GM10266 (cell line): Measurements from ENCODE around the gene TENM4.

Experiments used
- DNase-seq: peaks from one replicate; pipeline ENCODE4 v3.0.0; 2012; ENCODE audit errors: extremely low spot score
- TF ChIP-seq, protein P1 (sequence below): IDR thresholded peaks from 2 replicates; pipeline ENCODE4 v1.5.1; 2012; ENCODE audit warnings: mild to moderate bottlenecking, low read depth; ENCODE audit not compliant: control insufficient read depth, insufficient read depth; ENCODE audit errors: missing control alignments

TENM4 gene

GRCh38 chr11:79390923-79391322 lies 49.9 kb downstream of the TENM4 start:
- TF ChIP-seq, protein P1, sequence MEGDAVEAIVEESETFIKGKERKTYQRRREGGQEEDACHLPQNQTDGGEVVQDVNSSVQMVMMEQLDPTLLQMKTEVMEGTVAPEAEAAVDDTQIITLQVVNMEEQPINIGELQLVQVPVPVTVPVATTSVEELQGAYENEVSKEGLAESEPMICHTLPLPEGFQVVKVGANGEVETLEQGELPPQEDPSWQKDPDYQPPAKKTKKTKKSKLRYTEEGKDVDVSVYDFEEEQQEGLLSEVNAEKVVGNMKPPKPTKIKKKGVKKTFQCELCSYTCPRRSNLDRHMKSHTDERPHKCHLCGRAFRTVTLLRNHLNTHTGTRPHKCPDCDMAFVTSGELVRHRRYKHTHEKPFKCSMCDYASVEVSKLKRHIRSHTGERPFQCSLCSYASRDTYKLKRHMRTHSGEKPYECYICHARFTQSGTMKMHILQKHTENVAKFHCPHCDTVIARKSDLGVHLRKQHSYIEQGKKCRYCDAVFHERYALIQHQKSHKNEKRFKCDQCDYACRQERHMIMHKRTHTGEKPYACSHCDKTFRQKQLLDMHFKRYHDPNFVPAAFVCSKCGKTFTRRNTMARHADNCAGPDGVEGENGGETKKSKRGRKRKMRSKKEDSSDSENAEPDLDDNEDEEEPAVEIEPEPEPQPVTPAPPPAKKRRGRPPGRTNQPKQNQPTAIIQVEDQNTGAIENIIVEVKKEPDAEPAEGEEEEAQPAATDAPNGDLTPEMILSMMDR = no peak

GRCh38 chr11:79390477-79390876 lies 50.4 kb downstream of the TENM4 start:
- TF ChIP-seq, protein P1 = no peak
- DNase-seq = no peak

More at GRCh38 chr11:79390923-79391322, 49.9 kb downstream of the TENM4 start:
- DNase-seq = no peak

- no peak for DNase-seq
- TF ChIP-seq, protein P1 = no peak
These were observed 52.6 kb downstream of the TENM4 start for GRCh38 chr11:79388201-79388600.

GRCh38 chr11:79383874-79384273 lies 57.0 kb downstream of the TENM4 start:
- no peak for DNase-seq
- TF ChIP-seq, protein P1 = no peak

DNA sequence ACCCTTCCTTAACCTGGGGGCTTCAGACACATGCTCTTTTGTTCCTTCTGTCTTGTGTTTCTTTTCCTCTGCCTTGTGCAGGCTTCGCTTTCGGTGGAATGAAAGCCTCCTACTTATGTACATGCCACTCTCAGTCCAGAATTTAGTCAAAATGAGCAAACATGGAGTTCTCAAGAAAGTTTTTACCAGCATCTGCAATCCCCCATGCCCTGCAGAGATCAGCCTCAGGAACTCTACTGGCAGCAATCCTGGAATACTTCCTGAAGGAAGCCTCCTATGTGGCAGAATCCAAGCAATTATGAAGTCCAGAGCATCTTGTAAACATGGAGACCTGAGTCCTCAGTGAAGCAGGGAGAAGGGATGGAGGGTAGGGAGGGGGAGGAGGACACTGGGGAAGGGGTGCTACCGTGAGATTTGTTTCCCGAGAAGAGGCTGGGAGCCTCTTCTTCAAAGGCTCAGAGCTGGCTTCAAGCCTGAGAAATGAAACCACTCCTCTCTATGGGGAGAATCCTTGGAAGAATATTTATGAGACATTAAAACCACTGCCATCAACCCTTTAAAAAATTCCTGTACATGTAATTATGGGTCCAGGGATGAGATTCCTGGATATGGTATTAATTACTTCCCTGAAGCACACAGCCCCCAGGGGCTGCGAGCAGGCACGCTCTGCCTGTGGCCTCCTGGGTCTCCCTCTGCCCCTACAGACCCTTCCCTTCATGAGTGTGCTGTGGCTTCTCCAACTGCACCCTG lies 58.4 kb downstream of the TENM4 start:
- TF ChIP-seq, protein P1 = no peak
- no peak for DNase-seq

- TF ChIP-seq, protein P1 = no peak
- DNase-seq = no peak
These were observed 59.8 kb downstream of the TENM4 start for GRCh38 chr11:79381036-79381435.

- no peak for DNase-seq
These were observed 63.4 kb downstream of the TENM4 start for GRCh38 chr11:79377406-79377805.

More at GRCh38 chr11:79377406-79377805, 63.4 kb downstream of the TENM4 start:
- TF ChIP-seq, protein P1 = no peak
